AG20443 (cell line): ENCODE results near the gene KLHDC7B.
A peak's percentile ranks its signal among the peaks of the same experiment; 100 is the strongest.
"Not testable (repeated sequence)": the region's sequence is repeated elsewhere in the genome, so short reads cannot be mapped to it uniquely, and the experiment has no call there.

Experiments used
- DNase-seq: peaks from one replicate; pipeline ENCODE4 v3.0.0; 2012; ENCODE audit warnings: low spot score, mixed read lengths

Gene KLHDC7B

DNA sequence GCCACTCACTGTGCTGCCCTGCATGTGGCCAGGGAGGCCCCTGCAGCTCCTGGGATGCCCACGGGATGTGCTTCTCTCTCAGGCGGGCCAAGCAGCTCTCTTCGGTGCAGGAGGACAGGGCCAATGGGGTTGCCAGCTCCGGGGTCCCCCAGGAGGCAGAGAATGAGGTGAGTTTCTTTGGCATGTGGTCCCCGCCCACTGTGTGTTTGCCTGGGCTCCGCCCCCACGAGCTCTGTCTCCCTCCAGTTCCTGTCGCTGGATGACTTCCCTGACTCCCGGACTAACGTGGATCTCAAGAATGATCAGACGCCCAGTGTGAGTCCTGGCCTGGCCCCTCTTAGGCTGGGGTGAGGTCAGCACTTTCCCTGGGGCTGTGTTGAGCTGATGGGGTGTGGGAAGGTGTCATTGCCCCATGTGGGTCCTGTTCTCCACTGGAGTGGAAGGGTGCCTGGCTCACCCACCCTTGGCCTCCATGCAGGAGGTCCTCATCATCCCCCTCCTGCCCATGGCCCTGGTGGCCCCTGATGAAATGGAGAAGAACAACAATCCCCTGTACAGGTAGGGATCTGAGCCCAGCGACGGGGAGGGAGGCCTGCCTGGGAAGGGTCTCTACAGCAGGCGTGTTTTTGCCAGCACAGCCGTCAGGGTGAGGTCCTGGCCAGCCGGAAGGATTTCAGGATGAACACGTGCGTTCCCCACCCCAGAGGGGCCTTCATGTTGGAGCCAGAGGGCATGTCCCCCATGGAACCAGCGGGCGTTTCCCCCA lies 28.0 kb upstream of the KLHDC7B start:
- DNase-seq: no peak

DNA sequence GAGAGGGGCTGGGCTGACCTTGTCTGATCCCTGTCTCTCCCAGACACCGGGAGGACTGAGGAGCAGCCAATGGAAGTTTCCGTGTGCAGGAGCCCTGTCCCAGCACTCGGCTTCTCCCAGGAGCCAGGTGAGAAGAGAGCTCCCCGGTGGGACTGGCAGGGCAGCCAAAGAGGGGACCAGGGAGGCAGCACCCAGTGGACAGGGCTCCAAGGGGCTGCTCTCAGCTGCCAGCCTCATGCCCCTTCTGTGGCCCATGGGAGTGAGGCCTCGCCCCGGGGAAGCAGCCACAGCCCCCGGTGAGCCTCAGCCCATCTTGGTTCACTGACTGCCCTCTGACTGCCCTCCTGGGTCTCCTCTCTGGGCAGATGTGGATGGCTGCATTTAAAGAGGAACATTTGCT lies 27.1 kb upstream of the KLHDC7B start:
- no peak for DNase-seq

DNA sequence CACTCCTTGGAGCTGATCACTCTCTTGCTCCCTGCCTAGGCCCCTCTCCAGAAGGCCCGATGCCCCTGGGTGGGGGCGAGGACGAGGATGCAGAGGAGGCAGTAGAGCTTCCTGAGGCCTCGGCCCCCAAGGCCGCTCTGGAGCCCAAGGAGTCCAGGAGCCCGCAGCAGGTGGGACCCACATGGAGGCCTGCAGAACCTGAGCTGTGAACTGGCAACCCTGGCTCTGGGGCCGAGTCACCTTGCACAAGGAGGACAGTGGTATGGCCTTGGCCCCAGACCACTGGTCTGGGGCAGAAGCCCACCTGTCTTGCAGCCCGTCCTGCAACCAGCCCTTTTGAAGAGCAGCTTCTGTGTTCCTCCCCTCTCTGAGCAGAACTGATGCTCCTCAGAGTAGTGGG lies 26.5 kb upstream of the KLHDC7B start:
- no peak for DNase-seq

DNA sequence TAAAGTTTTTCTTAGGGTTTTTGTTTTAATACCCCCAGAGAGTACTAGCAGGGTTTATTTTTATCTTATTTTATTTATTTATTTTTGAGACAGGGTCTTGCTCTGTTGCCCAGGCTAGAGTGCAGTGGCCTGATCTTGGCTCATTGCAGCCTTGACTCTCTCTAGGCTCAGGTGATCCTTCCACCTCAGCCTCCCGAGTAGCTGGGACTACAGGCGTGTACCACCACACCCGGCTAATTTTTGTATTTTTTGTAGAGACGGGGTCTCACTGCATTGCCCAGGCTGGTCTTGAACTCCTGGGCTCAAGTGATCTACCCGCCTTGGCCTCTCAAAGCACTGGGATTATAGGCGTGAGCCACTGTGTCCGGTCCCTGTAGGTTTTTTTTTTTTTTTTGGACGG lies 25.5 kb upstream of the KLHDC7B start:
- DNase-seq: not testable (repeated sequence)

DNA sequence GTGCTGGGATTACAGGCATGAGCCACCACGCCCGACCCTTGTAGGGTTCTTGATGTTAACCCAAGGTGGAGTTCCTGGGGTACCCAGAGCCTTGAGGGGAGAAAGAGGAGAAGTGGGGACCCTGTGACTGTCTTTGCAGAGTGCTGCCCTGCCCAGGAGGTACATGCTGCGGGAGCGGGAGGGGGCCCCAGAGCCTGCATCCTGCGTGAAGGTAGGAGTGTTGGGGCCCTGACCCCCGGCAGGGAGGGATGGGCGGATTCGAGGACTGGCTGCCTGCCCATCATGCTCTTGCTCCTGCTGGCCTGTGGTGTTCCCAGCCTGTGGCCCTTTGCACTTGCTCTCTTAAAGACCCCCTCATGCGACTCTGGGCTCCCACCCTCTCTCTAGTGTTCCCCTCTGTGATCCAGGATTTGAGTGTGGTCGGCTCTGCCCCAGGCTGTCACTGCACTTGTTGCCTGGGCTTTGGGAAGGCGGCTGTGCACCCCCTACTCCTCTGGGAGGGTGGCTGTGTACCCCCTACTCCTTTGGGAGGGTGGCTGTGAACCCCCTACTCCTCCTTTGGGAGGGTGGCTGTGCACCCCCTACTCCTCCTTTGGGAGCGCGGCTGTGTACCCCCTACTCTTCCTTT lies 24.8 kb upstream of the KLHDC7B start:
- no peak for DNase-seq

DNA sequence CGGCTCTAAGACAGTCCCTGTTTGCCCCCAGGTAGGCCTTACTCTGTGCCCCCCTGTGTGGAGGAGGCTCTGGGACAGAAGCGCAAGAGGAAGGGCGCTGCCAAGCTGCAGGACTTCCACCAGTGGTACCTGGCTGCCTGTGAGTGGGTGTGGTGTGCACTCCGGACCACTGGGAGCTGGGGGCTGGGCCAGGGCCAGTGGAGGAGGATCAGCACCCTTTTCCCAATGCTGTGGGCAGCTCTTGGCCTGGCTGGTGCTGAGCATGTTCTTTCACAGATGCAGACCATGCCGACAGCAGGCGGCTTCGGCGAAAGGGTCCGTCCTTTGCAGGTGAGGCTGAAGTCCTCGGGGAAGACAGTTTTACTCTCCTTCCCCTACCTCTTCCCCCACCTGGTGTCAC lies 24.0 kb upstream of the KLHDC7B start:
- no peak for DNase-seq

DNA sequence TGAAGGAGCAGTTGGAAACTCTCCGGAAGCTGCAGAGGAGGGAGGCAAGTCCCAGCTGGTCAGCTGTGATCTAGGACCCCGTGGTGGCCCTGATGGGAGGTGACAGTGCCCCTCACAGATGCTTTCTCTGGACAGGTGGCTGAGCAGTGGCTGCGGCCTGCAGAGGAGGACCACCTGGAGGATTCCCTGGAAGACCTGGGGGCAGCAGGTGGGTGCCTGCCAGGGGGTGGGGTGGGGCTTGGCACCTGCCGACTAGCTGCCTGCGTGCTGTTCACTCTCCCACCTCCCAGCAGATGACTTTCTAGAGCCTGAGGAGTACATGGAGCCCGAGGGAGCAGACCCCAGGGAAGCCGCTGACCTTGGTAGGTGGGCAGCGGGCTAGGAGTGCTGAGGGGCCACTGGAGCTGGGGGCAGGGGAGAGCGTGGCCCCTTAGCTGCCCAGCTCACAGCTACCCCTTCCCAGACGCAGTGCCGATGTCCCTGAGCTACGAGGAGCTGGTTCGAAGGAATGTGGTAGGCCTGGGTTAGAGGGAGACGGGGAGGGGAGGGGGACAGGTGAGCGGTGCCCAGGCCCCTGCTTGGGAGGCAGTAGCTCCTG lies 23.4 kb upstream of the KLHDC7B start:
- DNase-seq: no peak

DNA sequence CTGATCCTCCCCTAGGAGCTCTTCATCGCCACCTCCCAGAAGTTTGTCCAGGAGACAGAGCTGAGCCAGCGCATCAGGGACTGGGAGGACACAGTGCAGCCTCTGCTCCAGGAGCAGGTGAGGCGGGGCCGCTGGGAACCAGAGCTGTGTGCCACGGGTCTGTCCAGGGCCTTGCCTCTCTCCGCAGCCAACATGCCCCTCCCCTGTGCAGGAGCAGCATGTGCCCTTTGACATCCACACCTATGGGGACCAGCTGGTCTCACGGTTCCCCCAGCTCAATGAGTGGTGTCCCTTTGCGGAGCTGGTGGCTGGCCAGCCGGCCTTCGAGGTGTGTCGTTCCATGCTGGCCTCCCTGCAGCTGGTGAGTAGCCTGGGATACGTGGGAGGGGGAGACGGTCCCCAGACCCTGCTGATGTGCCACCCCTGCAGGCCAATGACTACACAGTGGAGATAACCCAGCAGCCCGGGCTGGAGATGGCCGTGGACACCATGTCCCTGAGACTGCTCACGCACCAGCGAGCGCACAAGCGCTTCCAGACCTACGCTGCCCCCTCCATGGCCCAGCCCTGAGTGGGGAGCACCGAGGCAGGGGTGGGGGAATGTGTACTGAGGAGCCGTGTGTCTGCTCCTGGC lies 22.8 kb upstream of the KLHDC7B start:
- no peak for DNase-seq

DNA sequence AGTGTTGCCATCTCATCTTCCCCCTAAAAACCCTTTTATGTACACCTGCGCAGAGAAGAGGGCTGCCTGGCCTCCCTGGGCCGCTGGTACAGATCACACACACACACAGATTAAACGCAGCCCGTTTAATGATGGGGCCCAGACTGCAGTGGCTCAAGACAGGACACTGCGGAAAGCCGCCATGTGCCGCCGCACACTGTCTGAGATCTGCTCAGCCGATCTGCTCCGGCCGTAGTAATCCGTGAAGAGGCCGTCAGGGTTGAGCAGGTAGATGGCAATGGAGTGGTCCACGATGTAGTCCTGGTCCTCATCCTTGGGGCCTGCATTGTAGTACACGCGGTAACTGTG lies 22.3 kb upstream of the KLHDC7B start:
- DNase-seq: no peak

DNA sequence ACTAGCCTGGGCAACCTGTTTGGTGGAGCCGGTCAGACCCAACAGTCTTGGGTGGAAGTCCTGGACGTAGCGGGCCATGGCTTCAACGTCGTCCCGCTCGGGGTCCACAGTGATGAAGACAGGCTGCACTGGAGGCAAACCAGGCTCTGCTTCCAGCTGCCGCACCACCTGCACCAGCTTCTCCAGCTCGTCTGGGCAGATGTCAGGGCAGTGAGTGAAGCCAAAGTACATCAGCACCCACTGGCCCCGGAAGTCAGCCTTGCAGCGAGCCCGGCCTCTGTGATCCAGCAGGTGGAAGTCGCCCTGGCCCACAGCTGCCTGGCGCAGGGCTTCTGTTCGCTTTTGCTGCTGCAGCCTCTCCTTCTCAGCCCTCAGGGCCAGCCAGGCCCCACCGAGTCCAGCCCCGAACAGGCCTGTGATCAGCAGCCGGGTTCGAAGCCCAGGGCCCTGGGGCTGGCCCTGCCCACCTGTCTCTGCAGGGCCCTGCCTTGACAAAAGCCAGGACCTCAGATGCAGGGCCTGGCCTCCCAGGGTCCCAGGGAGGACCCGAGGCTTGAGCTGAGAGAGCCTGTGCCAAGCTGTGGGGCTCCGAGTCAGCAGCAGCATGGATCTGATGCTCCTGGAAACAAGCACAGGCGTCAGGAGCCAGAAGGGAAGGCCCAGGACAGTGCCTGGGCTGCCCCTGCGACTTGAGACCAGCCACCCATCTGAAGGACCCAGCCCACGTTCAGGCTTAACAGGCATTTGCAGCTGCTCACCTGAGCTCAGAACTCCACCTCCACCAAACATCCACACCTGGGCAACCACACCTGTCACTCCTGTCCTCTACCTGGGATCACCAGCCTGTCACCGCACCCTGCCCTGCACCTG lies 21.7 kb upstream of the KLHDC7B start:
- DNase-seq: no peak

DNA sequence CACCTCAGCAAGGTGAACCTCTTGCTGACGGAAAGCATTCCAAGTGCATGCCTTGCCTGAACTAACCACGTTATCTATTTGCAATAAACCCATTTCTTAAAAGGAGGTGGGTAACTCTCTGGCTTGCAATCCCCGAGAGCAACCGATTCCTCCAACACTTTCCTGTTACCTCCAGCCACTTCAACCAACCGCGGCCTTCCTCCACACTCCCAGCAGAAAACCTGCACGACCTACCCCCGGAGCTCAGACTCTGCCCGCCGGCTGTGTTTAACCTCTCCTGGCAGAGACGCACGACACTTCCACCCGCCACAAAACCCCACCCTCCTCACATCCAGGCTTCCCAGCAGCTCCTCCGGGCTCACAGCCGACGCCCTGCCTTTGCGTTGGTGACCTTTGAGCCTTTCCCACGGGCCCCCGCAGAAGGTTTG lies 21.0 kb upstream of the KLHDC7B start:
- no peak for DNase-seq

DNA sequence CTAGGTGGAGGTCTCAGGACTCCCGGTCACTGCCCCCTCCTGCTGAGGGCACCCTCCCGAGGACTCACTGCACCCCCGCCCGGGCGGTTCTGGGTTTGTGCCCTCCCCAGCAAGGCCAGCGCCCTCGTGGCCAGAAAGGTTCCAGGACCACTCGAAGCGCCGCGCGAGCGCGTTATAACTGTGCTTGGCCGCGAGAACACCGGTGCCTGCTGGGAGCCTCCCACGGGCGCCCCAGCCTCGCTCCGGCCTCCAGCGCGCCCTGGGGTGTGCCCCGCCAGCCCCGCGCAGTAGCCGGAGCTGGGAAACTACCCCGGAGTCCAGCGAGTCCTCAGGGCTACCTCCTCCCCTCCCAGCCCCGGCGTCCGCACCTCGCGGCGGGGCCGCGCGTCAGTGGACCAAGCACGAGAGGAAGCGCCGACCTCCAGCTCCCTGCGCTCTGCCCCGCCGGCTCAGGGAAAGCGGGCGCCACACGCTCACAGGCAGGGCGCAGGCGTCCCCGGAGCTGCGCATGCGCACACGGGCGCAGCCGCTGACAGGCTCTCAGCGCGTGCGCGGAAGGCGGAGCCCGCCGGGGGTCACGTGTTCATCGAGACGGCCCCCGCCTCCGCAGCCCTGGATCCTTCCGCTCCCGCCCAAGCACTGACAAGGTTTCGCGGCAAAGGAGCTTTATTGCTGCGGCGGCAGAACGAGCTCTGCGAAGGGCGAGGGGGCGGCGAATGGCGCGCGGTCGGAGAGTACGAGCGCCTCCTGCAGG lies 20.4 kb upstream of the KLHDC7B start, which contains the start of gene SCO2:
Gene SCO2, minus strand, starts transcription at position 495 of the 754 bp plus-strand sequence. CDS start 1,187 bp downstream, outside the sequence.
- DNase-seq: peak; percentile 100

DNA sequence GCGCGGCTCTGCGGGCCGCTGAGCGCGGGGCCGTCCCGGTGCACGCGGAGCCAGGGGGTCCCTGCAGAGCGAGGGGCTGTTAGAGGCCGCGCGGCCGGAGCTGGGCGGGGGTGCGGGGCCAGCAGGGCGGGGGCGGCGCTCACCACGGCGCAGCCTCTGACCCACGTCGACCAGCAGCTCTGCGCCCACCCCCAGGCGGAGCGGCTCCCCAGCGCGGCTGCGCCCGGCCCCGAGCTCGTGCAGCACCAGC lies 19.9 kb upstream of the KLHDC7B start:
- no peak for DNase-seq

DNA sequence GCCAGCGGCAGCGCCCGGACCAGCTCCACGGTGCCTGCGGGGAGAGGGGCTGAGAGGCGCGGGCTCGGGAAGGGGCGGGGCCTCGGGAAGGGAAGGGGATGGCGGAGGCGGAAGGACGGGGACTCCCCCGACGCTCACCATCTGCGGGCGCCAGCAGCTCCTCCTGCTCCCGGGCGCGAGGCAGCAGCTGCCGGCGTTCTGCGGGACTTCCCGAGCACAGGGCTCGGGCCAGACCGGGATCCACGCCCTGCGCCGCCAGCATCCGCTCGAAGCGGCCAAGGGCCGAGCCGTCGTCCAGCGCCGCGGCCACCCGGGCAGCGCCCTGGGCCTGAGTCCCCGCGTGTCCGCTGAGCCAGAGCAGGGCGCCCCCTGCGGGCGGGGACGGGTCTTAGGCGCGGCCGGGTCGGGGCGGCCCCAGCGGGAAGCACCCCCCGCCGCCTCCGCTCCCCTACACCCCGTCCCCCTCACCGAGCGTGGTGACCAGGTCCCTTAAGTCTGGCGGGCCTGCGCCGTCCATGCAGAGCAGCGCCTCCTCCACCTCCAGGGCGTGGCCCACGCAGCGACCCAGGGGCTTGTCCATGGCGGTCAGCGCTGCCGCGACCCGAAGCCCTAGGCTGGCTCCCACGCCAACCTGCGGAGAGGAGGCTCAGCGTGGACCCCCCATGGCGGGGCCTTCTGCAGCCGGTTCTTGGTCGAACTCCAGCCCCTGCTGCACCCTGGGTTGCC lies 19.4 kb upstream of the KLHDC7B start:
- peak; percentile 74 for DNase-seq

DNA sequence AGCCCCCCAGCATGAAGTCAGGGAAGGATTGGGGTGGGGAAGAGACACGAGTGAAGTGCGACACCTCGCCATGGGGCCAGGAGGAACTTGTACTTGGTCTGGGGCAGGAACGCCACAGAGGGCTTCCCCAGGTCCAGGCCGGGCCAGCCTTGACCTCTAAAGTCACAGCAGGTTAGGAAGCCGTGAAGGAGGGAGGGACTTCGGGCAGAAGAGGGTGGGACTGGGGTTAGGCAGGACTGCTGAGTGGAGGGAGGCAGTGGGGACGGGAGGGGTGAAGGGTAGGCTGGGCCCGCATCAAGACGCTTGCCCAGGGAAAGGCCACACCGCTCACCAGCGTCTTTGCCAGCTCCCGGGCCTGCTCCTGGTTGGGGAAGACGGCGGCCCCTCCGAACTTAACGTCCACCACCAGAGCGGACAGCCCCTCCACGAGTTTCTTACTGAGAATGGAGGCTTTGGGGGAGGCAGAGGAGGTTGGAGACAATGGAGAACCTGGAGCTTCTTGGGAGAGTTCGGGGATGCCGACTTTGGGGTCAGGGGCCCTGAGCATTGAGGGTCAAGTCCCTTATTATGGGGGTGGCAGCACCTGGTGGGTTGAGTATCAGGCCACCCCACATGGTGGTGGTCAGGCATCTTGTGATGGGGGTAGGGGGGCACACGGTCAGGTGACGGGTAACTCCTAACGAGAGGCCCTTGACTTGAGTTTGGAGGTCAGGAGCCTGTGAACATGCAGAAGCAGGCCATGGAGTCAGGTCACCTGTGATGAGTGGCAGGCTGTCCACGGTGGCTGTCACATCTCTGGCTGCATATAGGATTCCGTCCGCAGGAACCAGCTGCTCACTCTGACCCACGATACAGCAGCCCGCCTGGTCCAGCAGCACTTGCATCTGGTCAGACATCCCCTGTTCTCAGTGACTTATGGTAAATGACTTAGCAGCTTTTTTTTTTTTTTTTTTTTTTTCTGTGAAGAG lies 18.6 kb upstream of the KLHDC7B start:
- no peak for DNase-seq

DNA sequence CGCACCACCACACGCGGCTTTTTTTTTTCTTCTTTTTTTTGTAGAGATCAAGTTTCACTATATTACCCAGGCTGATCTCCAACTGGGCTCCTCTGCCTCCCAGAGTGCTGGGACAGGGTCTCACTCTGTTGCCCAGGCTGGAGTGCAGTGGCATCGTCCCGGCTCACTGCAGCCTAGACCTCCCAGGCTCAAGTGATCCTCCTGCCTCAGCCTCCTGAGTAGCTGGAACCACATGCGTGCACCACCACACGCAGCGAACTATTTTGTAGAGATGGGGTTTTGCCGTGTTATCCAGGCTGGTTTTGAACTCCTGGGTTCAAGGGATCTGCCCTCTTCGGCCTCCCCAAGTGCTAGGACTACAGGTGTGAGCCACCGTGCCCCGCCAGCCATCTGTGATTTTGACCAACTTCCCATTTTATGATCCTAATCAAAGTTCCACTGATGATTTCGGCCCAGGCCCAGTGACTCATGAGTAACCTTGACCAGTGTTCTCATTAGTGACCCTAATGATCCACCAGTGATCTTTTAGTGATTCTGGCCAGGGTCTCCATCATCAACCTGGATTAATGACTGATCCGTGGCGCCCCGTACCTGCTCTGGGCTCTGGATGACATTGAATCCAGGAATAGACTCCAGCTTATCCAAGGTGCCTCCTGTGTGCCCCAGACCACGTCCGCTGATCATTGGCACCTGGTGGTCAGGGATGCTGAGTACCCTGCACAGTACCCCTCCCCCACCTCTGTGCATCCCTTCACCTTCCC lies 17.6 kb upstream of the KLHDC7B start:
- no peak for DNase-seq

DNA sequence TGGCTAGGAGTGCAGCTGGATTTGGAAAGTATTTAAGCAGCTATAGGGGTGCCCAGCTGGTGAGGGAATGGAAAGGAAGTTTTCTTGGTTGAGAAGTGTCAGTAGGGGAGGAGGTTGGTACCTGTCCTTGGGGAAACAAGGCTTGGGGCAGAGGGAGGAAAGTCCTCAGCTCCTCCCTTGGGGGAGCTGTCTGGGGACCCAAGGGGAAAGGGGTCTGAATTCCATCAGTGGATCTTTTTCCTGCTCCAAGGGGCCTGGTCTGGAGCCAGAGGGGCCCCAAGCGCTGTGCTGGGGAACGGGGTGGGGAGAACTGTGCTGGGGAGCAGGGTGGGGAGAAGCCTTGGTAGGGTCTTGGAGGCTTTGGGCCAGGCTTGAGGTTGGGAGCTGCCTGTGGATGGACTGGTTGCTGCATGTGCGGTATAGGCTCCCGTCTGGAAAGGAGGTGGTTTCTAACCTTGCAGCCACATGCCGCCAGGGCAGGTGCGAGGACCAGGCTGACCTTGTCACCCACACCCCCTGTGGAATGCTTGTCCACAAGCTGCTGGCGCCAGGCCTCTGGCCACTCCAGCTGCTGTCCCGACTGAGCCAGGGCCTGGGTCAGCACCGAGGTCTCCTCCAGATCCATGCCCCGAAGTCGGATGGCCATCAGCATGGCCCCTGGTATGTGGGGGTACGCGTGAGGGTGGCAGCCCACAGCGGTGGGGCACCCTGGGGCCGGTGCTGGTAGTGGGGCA lies 16.9 kb upstream of the KLHDC7B start:
- DNase-seq: no peak

DNA sequence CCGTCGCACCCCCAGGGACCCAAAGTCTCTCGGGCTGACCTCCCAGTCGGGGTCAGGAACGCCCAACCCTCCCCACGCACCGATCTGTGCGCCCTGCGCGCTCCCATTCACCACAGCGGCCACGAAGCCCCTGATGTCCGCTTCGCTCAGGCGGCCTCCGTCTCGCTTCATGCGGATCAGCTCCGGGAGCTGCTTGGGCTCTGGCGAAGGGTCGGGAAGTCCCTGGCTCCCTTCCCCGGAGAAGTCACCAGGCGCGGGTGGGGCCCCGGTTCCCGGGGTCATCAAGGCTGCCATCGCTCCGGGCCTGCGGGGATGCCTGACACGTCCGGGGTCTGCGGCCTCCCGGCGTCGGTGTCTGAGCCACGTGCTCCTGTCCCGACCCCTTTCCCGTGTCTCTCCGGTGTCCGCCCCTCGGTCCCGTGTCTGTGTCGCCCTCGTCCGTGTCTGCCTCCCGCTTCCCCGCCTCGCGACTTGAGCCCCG lies 16.2 kb upstream of the KLHDC7B start:
- no peak for DNase-seq
